Activated CD8-positive, alpha-beta memory T cell treated with anti-CD3 and anti-CD28 coated beads for 36 hours (primary cell): ENCODE measurements around the gene USP17L29. TPM values are rescaled to one million over a fixed set of nuclear protein-coding genes. Genes with fewer than 3 reads are reported as not detected.
"Not testable (repeated sequence)": the region's sequence is repeated elsewhere in the genome, so short reads cannot be mapped to it uniquely, and the experiment has no call there.

Source experiments
- CTCF ChIA-PET: fragments of 350-600 bp; sonication (Branson Sonifier 250); formaldehyde crosslinking; loops from one replicate; lab custom pipeline; 2021; ENCODE audit warnings: antibody characterized with exemption; lab: Charles Lee
- POLR2A ChIA-PET: fragments of 350-600 bp; sonication (Branson Sonifier 250); formaldehyde crosslinking; loops from one replicate; lab custom pipeline; 2021; ENCODE audit warnings: antibody characterized with exemption; lab: Charles Lee
- total RNA-seq, 2 experiments: library from RNA; stranded (reverse); gene quantifications; one replicate each; pipeline ENCODE4 v1.2.3, GENCODE V29; 2021

USP17L29 gene, protein sequence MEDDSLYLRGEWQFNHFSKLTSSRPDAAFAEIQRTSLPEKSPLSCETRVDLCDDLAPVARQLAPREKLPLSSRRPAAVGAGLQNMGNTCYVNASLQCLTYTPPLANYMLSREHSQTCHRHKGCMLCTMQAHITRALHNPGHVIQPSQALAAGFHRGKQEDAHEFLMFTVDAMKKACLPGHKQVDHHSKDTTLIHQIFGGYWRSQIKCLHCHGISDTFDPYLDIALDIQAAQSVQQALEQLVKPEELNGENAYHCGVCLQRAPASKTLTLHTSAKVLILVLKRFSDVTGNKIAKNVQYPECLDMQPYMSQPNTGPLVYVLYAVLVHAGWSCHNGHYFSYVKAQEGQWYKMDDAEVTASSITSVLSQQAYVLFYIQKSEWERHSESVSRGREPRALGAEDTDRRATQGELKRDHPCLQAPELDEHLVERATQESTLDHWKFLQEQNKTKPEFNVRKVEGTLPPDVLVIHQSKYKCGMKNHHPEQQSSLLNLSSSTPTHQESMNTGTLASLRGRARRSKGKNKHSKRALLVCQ
- not detected for total RNA-seq

DNA sequence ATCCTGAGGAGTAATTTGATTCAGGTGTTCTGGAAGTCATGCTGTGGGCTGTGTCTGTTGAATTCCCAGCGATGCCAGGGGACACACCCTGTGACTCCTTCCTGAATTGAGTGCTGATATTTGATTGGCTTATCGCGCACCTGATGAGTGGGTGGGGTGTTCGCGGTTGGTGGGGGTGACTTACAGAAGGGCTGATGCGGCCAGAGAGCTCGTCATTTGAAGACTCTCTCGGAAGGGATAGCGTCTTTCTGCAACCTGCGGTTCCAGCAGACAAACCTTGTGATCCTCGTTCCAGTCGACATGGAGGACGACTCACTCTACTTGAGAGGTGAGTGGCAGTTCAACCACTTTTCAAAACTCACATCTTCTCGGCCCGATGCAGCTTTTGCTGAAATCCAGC is at the start of gene USP17L29:
USP17L29 (plus strand) TSS at position 301 of the 400 bp plus-strand sequence; CDS start at position 301, 0 bp downstream.
- CTCF ChIA-PET, POLR2A ChIA-PET: not testable (repeated sequence)

GRCh38 chr4:9324191-9324590 is 29.2 kb upstream of the USP17L29 start:
- POLR2A ChIA-PET, CTCF ChIA-PET: not testable (repeated sequence)

GRCh38 chr4:9324865-9325264 is 28.6 kb upstream of the USP17L29 start, which contains the start of gene USP17L24:
USP17L24 (plus strand) TSS chr4:9325165; CDS start chr4:9325165, 0 bp downstream.
- CTCF ChIA-PET, POLR2A ChIA-PET: not testable (repeated sequence)

DNA sequence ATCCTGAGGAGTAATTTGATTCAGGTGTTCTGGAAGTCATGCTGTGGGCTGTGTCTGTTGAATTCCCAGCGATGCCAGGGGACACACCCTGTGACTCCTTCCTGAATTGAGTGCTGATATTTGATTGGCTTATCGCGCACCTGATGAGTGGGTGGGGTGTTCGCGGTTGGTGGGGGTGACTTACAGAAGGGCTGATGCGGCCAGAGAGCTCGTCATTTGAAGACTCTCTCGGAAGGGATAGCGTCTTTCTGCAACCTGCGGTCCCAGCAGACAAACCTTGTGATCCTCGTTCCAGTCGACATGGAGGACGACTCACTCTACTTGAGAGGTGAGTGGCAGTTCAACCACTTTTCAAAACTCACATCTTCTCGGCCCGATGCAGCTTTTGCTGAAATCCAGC is 23.8 kb upstream of the USP17L29 start, which contains the start of gene USP17L25:
USP17L25 (plus strand) TSS at position 301 of the 400 bp plus-strand sequence; CDS start at position 301, 0 bp downstream.
- CTCF ChIA-PET, POLR2A ChIA-PET: not testable (repeated sequence)

DNA sequence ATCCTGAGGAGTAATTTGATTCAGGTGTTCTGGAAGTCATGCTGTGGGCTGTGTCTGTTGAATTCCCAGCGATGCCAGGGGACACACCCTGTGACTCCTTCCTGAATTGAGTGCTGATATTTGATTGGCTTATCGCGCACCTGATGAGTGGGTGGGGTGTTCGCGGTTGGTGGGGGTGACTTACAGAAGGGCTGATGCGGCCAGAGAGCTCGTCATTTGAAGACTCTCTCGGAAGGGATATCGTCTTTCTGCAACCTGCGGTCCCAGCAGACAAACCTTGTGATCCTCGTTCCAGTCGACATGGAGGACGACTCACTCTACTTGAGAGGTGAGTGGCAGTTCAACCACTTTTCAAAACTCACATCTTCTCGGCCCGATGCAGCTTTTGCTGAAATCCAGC is 19.1 kb upstream of the USP17L29 start, which contains the start of gene USP17L26:
USP17L26 (plus strand) TSS at position 301 of the 400 bp plus-strand sequence; CDS start at position 301, 0 bp downstream.
- CTCF ChIA-PET, POLR2A ChIA-PET: not testable (repeated sequence)

DNA sequence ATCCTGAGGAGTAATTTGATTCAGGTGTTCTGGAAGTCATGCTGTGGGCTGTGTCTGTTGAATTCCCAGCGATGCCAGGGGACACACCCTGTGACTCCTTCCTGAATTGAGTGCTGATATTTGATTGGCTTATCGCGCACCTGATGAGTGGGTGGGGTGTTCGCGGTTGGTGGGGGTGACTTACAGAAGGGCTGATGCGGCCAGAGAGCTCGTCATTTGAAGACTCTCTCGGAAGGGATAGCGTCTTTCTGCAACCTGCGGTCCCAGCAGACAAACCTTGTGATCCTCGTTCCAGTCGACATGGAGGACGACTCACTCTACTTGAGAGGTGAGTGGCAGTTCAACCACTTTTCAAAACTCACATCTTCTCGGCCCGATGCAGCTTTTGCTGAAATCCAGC is 14.3 kb upstream of the USP17L29 start, which contains the start of gene USP17L5:
USP17L5 (plus strand) TSS at position 301 of the 400 bp plus-strand sequence; CDS start at position 301, 0 bp downstream.
- CTCF ChIA-PET, POLR2A ChIA-PET: not testable (repeated sequence)

GRCh38 chr4:9343848-9344247 is 9.6 kb upstream of the USP17L29 start, which contains the start of gene USP17L27:
USP17L27 (plus strand) TSS chr4:9344148; CDS start chr4:9344148, 0 bp downstream.
- POLR2A ChIA-PET, CTCF ChIA-PET: not testable (repeated sequence)

GRCh38 chr4:9348593-9348992 is 4.8 kb upstream of the USP17L29 start, which contains the start of gene USP17L28:
USP17L28 (plus strand) TSS chr4:9348893; CDS start chr4:9348893, 0 bp downstream.
- POLR2A ChIA-PET, CTCF ChIA-PET: not testable (repeated sequence)

DNA sequence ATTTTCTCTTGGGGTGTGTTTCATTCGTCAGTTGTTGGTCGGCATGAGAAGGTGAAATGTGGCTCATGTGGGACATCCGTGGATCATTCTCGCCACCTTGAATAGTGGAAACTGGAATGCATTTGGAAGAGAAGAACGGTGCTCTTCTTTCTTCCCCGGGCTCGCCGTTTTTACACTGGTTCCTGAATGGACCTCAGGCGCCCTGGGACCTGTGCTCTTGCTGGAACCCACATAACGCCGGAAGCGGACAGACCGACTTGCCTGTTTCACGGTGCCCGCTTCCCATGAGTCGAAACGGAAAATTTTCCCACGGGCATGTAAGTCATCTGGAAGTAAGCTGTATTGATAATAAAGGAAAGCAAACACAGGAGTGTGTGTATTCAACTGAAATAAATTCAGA is 2.6 kb upstream of the USP17L29 start:
- POLR2A ChIA-PET, CTCF ChIA-PET: not testable (repeated sequence)

- CTCF ChIA-PET, result not testable (repeated sequence)
Measured at GRCh38 chr4:9362829-9363228, 9.4 kb downstream of the USP17L29 start, which contains the start of gene USP17L30. USP17L30 (plus strand) TSS chr4:9363129; CDS start chr4:9363129, 0 bp downstream.

GRCh38 chr4:9379881-9380280 is 26.4 kb downstream of the USP17L29 start:
- POLR2A ChIA-PET, CTCF ChIA-PET: not testable (repeated sequence)

More at GRCh38 chr4:9362829-9363228, 9.4 kb downstream of the USP17L29 start, which contains the start of gene USP17L30:
- POLR2A ChIA-PET, result not testable (repeated sequence)

DNA sequence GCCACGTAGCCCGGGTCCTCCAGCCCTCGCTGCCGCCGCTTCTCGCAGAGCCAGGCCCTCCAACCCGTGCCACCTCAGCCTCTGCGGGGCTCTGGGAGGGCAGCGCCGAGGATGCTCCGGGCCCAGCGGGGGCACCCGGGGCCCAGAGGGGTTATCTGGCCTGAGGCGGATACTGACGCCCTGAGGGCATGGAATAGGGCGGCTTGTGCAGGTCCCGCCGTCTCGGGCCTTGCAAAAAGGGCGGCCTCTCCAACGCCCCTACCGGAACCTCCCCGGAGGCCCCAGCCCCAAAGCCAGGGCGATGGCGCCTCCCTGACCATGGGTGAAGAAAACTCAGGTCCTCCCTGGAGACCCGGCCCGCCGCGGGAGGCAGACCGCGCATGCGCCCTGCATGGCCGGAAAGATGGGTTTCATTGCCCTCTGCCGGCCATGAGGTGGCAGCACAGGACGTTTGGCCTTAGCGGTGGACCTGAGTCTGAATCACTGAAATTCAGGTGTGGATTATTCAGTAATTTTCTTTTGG is 27.6 kb downstream of the USP17L29 start:
- CTCF ChIA-PET, POLR2A ChIA-PET: not testable (repeated sequence)

DNA sequence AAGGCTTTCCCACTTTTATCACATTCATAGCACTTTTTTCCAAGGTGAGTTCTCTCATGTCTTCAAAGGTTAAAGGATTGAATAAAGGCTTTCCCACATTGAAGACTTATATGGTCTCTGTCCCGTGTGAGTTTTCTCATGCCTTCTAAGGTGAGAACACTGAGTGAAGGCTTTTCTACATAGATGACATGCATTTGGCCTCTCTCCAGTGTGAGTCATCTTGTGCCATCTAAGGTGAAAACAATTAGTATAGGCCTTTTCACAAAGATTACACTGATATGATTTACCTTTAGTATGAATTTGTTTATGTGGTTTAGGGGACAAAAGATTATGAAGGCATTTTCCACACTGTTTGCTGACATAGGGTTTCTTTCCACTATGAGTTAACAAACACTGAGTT is 30.7 kb downstream of the USP17L29 start:
- ChIA-PET CTCF (no interaction called here), POLR2A (no interaction called here)

GRCh38 chr4:9389001-9389400 is 35.6 kb downstream of the USP17L29 start:
- POLR2A ChIA-PET, CTCF ChIA-PET: not testable (repeated sequence)

Other genes starting within 250 kb of the USP17L29 start
- not detected for gene FAM90A26, start 183.2 kb upstream of the USP17L29 start, total RNA-seq
- gene USP17L10, start 143.0 kb upstream of the USP17L29 start, total RNA-seq, result not detected
- not detected for gene USP17L11, start 138.2 kb upstream of the USP17L29 start, total RNA-seq
- not detected for gene USP17L12, start 133.5 kb upstream of the USP17L29 start, total RNA-seq
- not detected for gene USP17L13, start 128.7 kb upstream of the USP17L29 start, total RNA-seq
- gene USP17L15, start 119.3 kb upstream of the USP17L29 start, total RNA-seq, result not detected
- gene USP17L17, start 109.8 kb upstream of the USP17L29 start, total RNA-seq, result not detected
- not detected for gene USP17L18, start 105.0 kb upstream of the USP17L29 start, total RNA-seq
- not detected for gene USP17L19, start 100.3 kb upstream of the USP17L29 start, total RNA-seq
- not detected for gene USP17L20, start 95.5 kb upstream of the USP17L29 start, total RNA-seq
- gene USP17L21, start 90.8 kb upstream of the USP17L29 start, total RNA-seq, result not detected
- gene USP17L22, start 86.0 kb upstream of the USP17L29 start, total RNA-seq, result not detected
- gene USP17L24, start 28.5 kb upstream of the USP17L29 start, total RNA-seq, result not detected
- gene USP17L25, start 23.7 kb upstream of the USP17L29 start, total RNA-seq, result not detected
- gene USP17L26, start 19.0 kb upstream of the USP17L29 start, total RNA-seq, result not detected
- not detected for gene USP17L5, start 14.2 kb upstream of the USP17L29 start, total RNA-seq
- gene USP17L27, start 9.5 kb upstream of the USP17L29 start, total RNA-seq, result not detected
- gene USP17L28, start 4.7 kb upstream of the USP17L29 start, total RNA-seq, result not detected
- gene USP17L30, start 9.5 kb downstream of the USP17L29 start, total RNA-seq, result not detected
- gene DEFB131A, start 90.8 kb downstream of the USP17L29 start, total RNA-seq, result not detected